HEK293T (cell line): ENCODE measurements around the gene ARL5C.

ENCODE experiments used
- ARNT ChIP-seq: fragments of 450-650 bp; IDR thresholded peaks from 2 replicates; pipeline ENCODE4 v1.6.1; 2017; ENCODE audit warnings: mild to moderate bottlenecking
- CTBP1 ChIP-seq: fragments of 450-650 bp; IDR thresholded peaks from 2 replicates; pipeline ENCODE4 v1.6.1; 2016; ENCODE audit warnings: borderline replicate concordance
- FOXA1 ChIP-seq: fragments of 450-650 bp; IDR thresholded peaks from 2 replicates; pipeline ENCODE4 v1.6.1; 2016; ENCODE audit warnings: mild to moderate bottlenecking
- FOXK2 ChIP-seq: fragments of 450-650 bp; IDR thresholded peaks from 2 replicates; pipeline ENCODE4 v1.6.1; 2016; ENCODE audit warnings: mild to moderate bottlenecking
- FOXM1 ChIP-seq: fragments of 450-650 bp; IDR thresholded peaks from 2 replicates; pipeline ENCODE4 v1.6.1; 2017; ENCODE audit warnings: mild to moderate bottlenecking, borderline replicate concordance
- HDGF ChIP-seq: fragments of 450-650 bp; IDR thresholded peaks from 2 replicates; pipeline ENCODE4 v1.6.1; 2017; ENCODE audit warnings: antibody characterized with exemption, borderline replicate concordance
- L3MBTL2 ChIP-seq: fragments of 450-650 bp; conservative IDR thresholded peaks from 2 replicates; pipeline ENCODE4 v1.6.1; 2016; ENCODE audit warnings: mild to moderate bottlenecking
- SP1 ChIP-seq: fragments of 450-650 bp; IDR thresholded peaks from 2 replicates; pipeline ENCODE4 v1.6.1; 2017
- SUZ12 ChIP-seq: fragments of 450-650 bp; IDR thresholded peaks from 2 replicates; pipeline ENCODE4 v1.6.1; 2016; ENCODE audit warnings: mild to moderate bottlenecking
- TARDBP ChIP-seq: fragments of 450-650 bp; IDR thresholded peaks from 2 replicates; pipeline ENCODE4 v1.6.1; 2016
- ZNF384 ChIP-seq: fragments of 450-650 bp; IDR thresholded peaks from 2 replicates; pipeline ENCODE4 v1.6.1; 2016

GRCh38 chr17:39150795-39151149 is 15.2 kb downstream of the ARL5C start:
- TF ChIP-seq ARNT, result no peak
- no peak for TF ChIP-seq SP1
- TF ChIP-seq SUZ12, result no peak
- TF ChIP-seq TARDBP, result no peak
- no peak for TF ChIP-seq CTBP1
- TF ChIP-seq L3MBTL2, result no peak
- TF ChIP-seq FOXM1, result no peak
- no peak for TF ChIP-seq ZNF384
- no peak for TF ChIP-seq FOXA1
- TF ChIP-seq FOXK2, result no peak
- TF ChIP-seq HDGF, result no peak
